GM18868 (cell line): ENCODE results near the gene ZPR1.
"Not testable (repeated sequence)": the region's sequence is repeated elsewhere in the genome, so short reads cannot be mapped to it uniquely, and the experiment has no call there.

Source experiments
- ATAC-seq: cut with Tn5 transposase; IDR thresholded peaks from one replicate; pipeline ENCODE4 v1.9.1; 2021; ENCODE audit warnings: mild to moderate bottlenecking, moderate library complexity; ENCODE audit not compliant: unreplicated experiment

Gene ZPR1, protein sequence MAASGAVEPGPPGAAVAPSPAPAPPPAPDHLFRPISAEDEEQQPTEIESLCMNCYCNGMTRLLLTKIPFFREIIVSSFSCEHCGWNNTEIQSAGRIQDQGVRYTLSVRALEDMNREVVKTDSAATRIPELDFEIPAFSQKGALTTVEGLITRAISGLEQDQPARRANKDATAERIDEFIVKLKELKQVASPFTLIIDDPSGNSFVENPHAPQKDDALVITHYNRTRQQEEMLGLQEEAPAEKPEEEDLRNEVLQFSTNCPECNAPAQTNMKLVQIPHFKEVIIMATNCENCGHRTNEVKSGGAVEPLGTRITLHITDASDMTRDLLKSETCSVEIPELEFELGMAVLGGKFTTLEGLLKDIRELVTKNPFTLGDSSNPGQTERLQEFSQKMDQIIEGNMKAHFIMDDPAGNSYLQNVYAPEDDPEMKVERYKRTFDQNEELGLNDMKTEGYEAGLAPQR

GRCh38 chr11:116787786-116788486, at the start of gene ZPR1:
TSS of gene ZPR1 (minus strand) at chr11:116788023. CDS start at chr11:116787990, 33 bp downstream.
- peak; percentile 88 for ATAC-seq

DNA sequence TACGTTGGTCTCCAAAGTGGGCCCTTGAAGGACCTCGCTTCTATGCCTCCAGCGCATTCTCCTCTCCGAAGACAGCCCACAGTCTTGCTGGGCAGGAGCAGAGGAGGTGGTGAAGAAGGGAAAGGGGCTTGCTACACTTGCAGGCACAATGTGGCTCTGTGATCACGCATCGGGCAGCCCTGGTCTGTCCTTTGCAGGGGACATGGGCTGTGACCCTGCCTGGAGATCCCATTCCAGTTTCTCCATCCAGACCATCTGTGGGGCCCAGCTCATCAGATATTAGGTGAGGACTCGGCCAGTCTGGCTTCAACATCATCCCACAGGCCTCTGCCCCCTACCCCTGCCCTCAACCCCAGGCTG, 48.8 kb upstream of the ZPR1 start:
- ATAC-seq, result no peak

- peak; percentile 85 for ATAC-seq
Observed at GRCh38 chr11:116835791-116836631, 48.2 kb upstream of the ZPR1 start.

DNA sequence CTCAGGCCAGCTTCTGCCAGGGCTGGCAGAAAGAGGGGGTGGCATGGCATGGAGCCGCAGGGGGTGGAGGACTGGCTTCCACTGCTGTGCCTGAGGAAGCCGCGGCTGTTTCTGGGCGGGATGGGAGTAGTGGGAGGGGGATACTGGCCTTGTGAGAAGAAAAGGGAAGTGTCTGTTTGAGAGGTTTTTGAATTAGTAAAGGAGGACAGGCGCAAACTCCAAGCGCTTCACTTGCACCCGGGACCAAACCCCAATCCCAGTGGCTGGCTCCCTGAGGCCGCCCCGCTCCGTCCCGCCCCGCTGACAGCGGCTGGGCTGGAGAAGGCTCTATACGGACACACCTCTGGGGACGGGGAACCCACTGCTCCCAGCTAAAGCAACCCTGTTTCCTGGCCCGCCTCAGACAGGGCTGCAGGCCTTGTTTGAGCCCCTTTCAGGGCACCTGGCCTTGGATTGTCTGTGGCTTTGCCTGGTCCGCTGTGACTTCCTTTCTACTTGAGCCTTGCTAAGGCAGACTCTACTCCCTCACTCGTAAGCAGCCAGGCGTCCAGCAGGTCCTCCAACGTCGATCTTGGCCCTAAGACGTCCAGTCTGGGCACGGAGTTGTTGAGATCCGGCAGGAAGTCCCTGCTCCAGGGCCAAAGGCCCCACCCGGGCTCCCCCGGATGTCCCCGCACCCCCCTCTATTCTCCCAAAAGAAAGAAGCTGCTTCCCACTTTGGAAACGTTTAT, 47.4 kb upstream of the ZPR1 start:
- peak; percentile 21 for ATAC-seq

DNA sequence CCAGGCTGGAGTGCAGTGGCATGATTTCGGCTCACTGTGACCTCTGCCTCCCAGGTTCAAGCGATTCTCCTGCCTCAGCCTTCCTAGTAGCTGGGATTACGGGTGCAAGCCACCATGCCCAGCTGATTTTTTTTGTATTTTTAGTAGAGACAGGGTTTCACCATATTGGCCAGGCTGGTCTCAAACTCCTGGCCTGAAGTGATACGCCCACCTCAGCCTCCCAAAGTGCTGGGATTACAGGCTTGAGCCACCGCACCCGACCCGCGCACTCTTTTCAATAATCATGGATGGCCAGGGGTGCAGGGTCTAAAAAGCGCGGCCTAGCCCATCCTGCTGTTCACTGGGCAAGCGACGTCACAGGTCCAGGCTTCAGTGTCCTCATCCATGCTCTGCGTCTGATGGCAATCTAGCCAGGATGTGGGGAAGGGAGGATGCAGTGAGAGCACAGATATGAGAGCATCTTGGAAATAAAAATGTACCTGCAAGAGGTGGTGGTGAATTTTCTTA, 46.8 kb upstream of the ZPR1 start:
- not testable (repeated sequence) for ATAC-seq

DNA sequence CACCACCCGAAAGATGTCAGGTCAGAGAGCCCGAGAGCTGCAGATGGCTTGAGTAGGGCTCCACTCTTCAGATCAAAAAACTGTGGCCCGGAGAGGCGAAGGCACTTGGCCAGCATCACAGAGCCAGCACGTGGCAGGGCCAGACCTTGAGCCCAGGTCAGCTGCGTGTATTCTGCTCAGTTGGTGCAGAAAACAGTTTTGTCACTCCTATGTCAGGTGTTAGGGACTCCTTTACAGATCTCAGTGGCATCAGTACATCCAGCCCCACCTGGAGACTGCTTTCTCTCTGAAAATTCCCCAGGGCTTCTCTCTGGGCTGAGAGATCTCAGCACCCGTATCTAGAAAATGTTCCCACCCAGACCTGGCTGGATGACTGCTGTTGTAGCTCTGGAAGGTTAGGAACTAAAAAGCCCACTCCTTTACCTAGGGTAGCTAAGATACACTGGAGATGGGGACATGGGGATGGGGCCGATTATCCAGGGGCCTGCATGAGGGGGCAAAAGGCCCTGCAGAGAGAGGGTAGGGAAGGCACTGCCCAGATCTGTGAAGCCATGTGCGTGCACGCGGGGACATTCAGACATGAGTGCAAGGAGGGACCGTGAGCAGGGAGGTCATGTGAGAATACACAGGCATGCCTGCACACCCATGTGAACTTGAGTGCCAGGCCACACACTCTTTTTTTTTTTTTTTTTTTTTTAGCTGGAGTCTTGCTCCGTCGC, 46.2 kb upstream of the ZPR1 start:
- no peak for ATAC-seq

GRCh38 chr11:116833491-116833815, 45.6 kb upstream of the ZPR1 start:
- ATAC-seq, result no peak

DNA sequence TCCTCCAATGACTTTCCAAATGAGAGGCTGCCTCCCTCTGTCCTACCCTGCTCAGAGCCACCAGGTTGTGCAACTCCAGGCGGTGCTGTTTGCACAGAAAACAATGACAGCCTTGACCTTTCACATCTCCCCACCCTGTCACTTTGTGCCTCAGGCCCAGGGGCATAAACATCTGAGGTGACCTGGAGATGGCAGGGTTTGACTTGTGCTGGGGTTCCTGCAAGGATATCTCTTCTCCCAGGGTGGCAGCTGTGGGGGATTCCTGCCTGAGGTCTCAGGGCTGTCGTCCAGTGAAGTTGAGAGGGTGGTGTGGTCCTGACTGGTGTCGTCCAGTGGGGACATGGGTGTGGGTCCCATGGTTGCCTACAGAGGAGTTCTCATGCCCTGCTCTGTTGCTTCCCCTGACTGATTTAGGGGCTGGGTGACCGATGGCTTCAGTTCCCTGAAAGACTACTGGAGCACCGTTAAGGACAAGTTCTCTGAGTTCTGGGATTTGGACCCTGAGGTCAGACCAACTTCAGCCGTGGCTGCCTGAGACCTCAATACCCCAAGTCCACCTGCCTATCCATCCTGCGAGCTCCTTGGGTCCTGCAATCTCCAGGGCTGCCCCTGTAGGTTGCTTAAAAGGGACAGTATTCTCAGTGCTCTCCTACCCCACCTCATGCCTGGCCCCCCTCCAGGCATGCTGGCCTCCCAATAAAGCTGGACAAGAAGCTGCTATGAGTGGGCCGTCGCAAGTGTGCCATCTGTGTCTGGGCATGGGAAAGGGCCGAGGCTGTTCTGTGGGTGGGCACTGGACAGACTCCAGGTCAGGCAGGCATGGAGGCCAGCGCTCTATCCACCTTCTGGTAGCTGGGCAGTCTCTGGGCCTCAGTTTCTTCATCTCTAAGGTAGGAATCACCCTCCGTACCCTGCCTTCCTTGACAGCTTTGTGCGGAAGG, 44.8 kb upstream of the ZPR1 start:
- no peak for ATAC-seq

DNA sequence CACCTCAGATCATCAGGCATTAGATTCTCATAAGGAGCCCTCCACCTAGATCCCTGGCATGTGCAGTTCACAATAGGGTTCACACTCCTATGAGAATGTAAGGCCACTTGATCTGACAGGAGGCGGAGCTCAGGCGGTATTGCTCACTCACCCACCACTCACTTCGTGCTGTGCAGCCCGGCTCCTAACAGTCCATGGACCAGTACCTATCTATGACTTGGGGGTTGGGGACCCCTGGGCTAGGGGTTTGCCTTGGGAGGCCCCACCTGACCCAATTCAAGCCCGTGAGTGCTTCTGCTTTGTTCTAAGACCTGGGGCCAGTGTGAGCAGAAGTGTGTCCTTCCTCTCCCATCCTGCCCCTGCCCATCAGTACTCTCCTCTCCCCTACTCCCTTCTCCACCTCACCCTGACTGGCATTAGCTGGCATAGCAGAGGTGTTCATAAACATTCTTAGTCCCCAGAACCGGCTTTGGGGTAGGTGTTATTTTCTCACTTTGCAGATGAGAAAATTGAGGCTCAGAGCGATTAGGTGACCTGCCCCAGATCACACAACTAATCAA, 44.0 kb upstream of the ZPR1 start:
- ATAC-seq, result no peak

GRCh38 chr11:116830184-116830912, 42.5 kb upstream of the ZPR1 start:
- no peak for ATAC-seq

- no peak for ATAC-seq
Observed at GRCh38 chr11:116829525-116830183, 41.8 kb upstream of the ZPR1 start, which contains the start of gene APOC3. TSS of gene APOC3 (plus strand) at chr11:116829907. CDS start at chr11:116830583, 676 bp downstream.

DNA sequence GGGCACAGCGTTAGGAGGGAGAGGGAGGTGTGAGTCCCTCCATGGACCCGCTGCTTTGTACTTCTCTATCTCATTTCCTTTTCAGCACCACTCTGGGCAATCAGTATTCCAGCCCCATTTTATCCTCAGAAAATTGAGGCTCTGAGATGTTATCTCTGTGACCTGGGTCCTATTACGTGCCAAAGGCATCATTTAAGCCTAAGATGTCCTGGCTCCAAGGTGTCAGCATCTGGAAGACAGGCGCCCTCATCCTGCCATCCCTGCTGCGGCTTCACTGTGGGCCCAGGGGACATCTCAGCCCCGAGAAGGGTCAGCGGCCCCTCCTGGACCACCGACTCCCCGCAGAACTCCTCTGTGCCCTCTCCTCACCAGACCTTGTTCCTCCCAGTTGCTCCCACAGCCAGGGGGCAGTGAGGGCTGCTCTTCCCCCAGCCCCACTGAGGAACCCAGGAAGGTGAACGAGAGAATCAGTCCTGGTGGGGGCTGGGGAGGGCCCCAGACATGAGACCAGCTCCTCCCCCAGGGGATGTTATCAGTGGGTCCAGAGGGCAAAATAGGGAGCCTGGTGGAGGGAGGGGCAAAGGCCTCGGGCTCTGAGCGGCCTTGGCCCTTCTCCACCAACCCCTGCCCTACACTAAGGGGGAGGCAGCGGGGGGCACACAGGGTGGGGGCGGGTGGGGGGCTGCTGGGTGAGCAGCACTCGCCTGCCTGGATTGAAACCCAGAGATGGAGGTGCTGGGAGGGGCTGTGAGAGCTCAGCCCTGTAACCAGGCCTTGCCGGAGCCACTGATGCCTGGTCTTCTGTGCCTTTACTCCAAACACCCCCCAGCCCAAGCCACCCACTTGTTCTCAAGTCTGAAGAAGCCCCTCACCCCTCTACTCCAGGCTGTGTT, 41.1 kb upstream of the ZPR1 start:
- ATAC-seq, result no peak

GRCh38 chr11:116827461-116827860, 39.6 kb upstream of the ZPR1 start:
- ATAC-seq, result no peak

DNA sequence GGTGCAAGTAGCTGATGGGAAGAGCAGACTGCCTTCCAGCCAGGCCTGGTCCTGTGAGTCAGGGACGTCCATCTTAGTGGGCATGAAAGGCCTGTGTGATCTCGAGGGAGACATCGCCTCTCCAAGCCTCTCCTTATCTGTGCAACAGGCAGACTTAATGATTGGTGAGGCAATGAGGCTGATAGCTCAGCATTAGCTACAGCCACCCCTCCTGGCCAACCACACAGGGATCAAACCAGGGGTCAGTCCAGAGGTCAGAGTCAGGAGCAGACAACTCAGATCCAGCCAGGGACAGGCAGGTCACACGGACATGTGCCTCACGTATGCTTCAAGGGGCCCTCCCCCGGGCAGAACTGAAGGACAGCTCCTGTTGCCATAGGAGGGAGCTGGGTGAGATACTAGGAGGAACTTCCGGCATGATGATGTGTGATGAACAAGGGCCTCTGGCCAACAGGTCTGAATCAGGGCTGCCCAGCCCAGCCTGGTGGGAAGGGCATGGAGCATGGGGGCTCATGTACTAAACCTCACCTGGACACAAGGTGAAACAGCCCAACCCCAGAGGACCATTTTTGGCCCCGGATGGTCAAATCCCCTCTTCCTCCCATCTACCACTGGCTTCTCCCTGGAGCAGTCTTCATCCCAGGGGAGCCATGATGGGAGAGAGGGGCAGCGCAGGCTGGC, 39.1 kb upstream of the ZPR1 start:
- ATAC-seq, result no peak

- no peak for ATAC-seq
Observed at GRCh38 chr11:116825854-116826750, 38.3 kb upstream of the ZPR1 start.
